Duodenal mucosa (tissue), 2 donors: ENCODE results near the gene ZNF536.

ENCODE experiments used
- H3K27ac ChIP-seq: one replicate; pipeline ENCODE4 v1.7.0; 2013; ENCODE audit warnings: low read depth, low read length
- H3K27me3 ChIP-seq, 2 donors: one replicate each; pipeline ENCODE4 v1.7.0; 2013; ENCODE audit warnings: low read length in 2 of 2, control low read depth in 1 of 2; ENCODE audit not compliant: insufficient read depth in 2 of 2, control insufficient read depth in 1 of 2
- H3K36me3 ChIP-seq, 2 donors: one replicate each; pipeline ENCODE4 v1.7.0; 2013; ENCODE audit warnings: low read length in 2 of 2, control low read depth in 1 of 2; ENCODE audit not compliant: insufficient read depth in 2 of 2, control insufficient read depth in 1 of 2
- H3K4me1 ChIP-seq, 2 donors: one replicate each; pipeline ENCODE4 v1.7.0; 2013; ENCODE audit warnings: low read length in 2 of 2, control low read depth in 1 of 2; ENCODE audit not compliant: insufficient read depth in 2 of 2, control insufficient read depth in 1 of 2
- H3K4me3 ChIP-seq, 2 donors: one replicate each; pipeline ENCODE4 v1.7.0; 2013; ENCODE audit warnings: low read length in 2 of 2, low read depth in 1 of 2
- H3K9ac ChIP-seq, 2 donors: one replicate each; pipeline ENCODE4 v1.7.0; 2013; ENCODE audit warnings: low read length in 2 of 2, low read depth in 1 of 2
- H3K9me3 ChIP-seq, 2 donors: one replicate each; pipeline ENCODE4 v1.7.0; 2013; ENCODE audit warnings: low read length in 2 of 2, control low read depth in 1 of 2; ENCODE audit not compliant: control insufficient read depth in 1 of 2

The ZNF536 gene

DNA sequence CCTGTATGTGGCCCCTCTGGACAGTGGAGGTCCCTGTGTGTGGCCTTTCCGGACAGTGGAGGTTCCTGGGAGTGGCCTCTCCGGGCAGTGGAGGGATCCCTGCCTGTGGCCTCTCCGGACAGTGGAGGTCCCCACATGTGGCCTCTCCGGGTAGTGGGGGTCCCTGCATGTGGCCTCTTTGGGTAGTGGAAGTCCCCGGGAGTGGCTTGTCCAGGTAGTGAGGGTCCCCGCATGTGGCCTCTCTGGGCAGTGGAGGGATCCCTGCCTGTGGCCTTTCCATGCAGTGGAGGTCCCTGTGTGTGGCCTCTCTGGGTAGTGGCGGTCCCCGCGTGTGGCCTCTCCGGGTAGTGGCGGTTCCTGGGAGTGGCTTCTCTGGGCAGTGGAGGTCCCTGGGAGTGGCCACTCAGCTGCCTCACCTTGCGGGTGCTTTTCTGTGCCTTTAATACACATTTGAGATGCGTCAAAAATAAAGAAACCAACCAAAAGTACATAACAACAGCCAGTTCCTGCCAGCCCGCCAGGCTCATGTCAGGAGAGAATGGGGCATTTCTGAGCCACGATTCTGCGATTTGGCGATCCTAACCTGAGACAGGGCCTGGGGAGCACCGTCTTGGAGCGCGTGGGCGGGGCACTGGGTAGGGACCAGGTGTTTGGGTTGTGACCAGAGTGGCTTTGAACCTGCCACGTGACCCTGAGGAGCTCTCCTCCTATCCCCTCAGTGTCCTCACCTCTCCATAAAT is 194.7 kb downstream of the ZNF536 start:
- Histone ChIP-seq H3K36me3 (no peaks in the 10 kb centered on the region), H3K9me3 (no peaks in the 10 kb centered on the region), H3K4me3 (no peak overlapping the region), H3K9ac (no peak overlapping the region), H3K4me1 (no peaks in the 10 kb centered on the region), H3K27me3 (no peaks in the 10 kb centered on the region), H3K27ac (no peak overlapping the region)

GRCh38 chr19:30567536-30568232 is 195.5 kb downstream of the ZNF536 start:
- no peak overlapping the region for H3K4me3 ChIP-seq
- no peaks in the 10 kb centered on the region for H3K36me3 ChIP-seq
- no peaks in the 10 kb centered on the region for H3K9me3 ChIP-seq
- no peak overlapping the region for H3K9ac ChIP-seq
- no peak overlapping the region for H3K27ac ChIP-seq
- no peaks in the 10 kb centered on the region for H3K4me1 ChIP-seq
- no peaks in the 10 kb centered on the region for H3K27me3 ChIP-seq

- Histone ChIP-seq H3K9me3 (no peaks in the 10 kb centered on the region), H3K9ac (no peak overlapping the region), H3K27ac (no peak overlapping the region), H3K27me3 (no peaks in the 10 kb centered on the region), H3K4me3 (no peak overlapping the region), H3K36me3 (no peaks in the 10 kb centered on the region), H3K4me1 (no peaks in the 10 kb centered on the region)
Measured at GRCh38 chr19:30570194-30570593, 198.0 kb downstream of the ZNF536 start.

- no peak overlapping the region for H3K9ac ChIP-seq
- no peak overlapping the region for H3K4me3 ChIP-seq
- no peaks in the 10 kb centered on the region for H3K9me3 ChIP-seq
- no peaks in the 10 kb centered on the region for H3K36me3 ChIP-seq
- no peaks in the 10 kb centered on the region for H3K27me3 ChIP-seq
- H3K4me1 ChIP-seq = no peaks in the 10 kb centered on the region
- H3K27ac ChIP-seq = no peak overlapping the region
Measured at GRCh38 chr19:30577551-30578105, 205.4 kb downstream of the ZNF536 start.

DNA sequence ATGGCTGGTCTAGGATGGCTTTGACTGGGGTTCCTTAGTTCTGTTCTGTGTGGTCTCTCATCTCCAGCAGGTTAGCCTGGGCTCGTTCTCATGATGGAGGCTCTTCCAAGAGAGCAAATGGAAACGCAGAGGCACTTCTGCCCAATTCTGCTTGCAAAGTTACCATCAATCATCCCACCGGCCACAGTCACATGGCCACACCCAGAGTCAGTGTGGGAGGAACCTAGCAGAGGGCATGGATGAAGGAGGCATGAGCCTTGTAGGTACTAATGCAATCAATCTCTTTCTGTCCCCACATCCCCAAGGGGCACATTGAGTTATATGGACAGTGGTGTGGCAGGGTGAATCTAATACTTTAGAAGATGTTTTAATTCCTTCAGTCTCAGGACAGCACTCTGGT is 207.2 kb downstream of the ZNF536 start:
- H3K36me3 ChIP-seq = no peaks in the 10 kb centered on the region
- no peak overlapping the region for H3K27ac ChIP-seq
- H3K9ac ChIP-seq = no peak overlapping the region
- no peaks in the 10 kb centered on the region for H3K4me1 ChIP-seq
- H3K9me3 ChIP-seq = no peaks in the 10 kb centered on the region
- H3K27me3 ChIP-seq = no peaks in the 10 kb centered on the region
- H3K4me3 ChIP-seq = no peak overlapping the region

DNA sequence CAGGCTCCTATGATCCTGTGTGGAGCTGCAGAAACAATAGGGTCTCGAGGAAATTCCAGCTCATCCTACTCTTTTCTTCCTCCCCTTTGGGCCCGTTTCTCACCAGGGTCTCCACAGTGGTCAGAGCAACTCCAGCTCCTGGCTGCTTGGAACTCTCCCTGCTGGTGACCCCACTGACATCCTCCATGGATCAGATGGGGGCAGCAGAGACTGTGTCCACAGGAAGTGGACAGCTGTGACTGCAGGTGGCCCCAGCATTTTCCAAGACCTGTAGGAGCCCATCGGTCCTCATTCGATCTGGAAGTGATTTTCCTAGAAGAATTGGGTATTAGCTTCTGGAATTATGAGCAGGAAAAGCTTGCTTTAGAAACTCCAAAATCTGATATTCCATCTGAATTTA is 208.5 kb downstream of the ZNF536 start:
- H3K27ac ChIP-seq = no peak overlapping the region
- H3K4me1 ChIP-seq = no peaks in the 10 kb centered on the region

DNA sequence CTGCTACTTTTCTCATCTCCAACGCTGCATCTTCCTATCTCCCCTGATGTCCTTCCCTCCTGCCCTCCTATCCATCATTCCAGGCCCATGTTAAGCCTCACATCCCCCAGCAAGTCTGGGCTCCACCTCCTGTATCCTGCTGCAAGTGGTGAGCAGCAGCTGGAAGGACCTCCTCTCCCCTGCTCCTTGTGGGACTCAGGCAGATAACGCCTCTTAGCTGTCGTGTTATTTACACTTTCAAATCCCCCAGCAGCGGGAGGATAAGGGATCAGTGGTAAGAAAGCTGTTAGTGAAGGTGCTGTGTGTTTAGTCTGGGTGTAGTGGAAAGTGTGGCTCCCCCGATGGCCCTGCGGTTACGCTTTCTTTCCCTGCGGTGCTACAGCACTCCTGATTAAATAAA is 211.9 kb downstream of the ZNF536 start:
- no peaks in the 10 kb centered on the region for H3K27me3 ChIP-seq
- no peaks in the 10 kb centered on the region for H3K9me3 ChIP-seq
- H3K36me3 ChIP-seq = no peaks in the 10 kb centered on the region
- no peak overlapping the region for H3K27ac ChIP-seq
- H3K9ac ChIP-seq = no peak overlapping the region
- H3K4me3 ChIP-seq = no peak overlapping the region
- no peaks in the 10 kb centered on the region for H3K4me1 ChIP-seq

More for the DNA sequence above, 208.5 kb downstream of the ZNF536 start:
- H3K9me3 ChIP-seq = no peaks in the 10 kb centered on the region
- H3K9ac ChIP-seq = no peak overlapping the region
- no peaks in the 10 kb centered on the region for H3K36me3 ChIP-seq
- no peaks in the 10 kb centered on the region for H3K27me3 ChIP-seq
- no peak overlapping the region for H3K4me3 ChIP-seq

GRCh38 chr19:30587869-30588268 is 215.7 kb downstream of the ZNF536 start:
- Histone ChIP-seq H3K36me3 (no peaks in the 10 kb centered on the region), H3K27me3 (no peaks in the 10 kb centered on the region), H3K9me3 (no peaks in the 10 kb centered on the region), H3K4me3 (no peak overlapping the region), H3K27ac (no peak overlapping the region), H3K4me1 (no peaks in the 10 kb centered on the region), H3K9ac (no peak overlapping the region)

GRCh38 chr19:30590596-30591229 is 218.5 kb downstream of the ZNF536 start:
- no peaks in the 10 kb centered on the region for H3K27me3 ChIP-seq
- H3K9ac ChIP-seq = no peak overlapping the region
- H3K9me3 ChIP-seq = no peaks in the 10 kb centered on the region
- no peaks in the 10 kb centered on the region for H3K4me1 ChIP-seq
- H3K36me3 ChIP-seq = no peaks in the 10 kb centered on the region
- no peak overlapping the region for H3K4me3 ChIP-seq
- no peak overlapping the region for H3K27ac ChIP-seq

GRCh38 chr19:30593356-30593755 is 221.2 kb downstream of the ZNF536 start:
- no peak overlapping the region for H3K4me3 ChIP-seq
- no peak overlapping the region for H3K9ac ChIP-seq
- H3K9me3 ChIP-seq = no peaks in the 10 kb centered on the region
- no peak overlapping the region for H3K27ac ChIP-seq
- H3K36me3 ChIP-seq = no peaks in the 10 kb centered on the region
- H3K4me1 ChIP-seq = no peaks in the 10 kb centered on the region
- no peaks in the 10 kb centered on the region for H3K27me3 ChIP-seq
